Measurements from ENCODE around the gene HES2. TPM values are rescaled to one million over a fixed set of nuclear protein-coding genes. Genes with fewer than 3 reads are reported as not detected.
"Not testable (repeated sequence)": the region's sequence is repeated elsewhere in the genome, so short reads cannot be mapped to it uniquely, and the experiment has no call there.

HES2 gene
- polyA plus RNA-seq, 1 donor from 2014 or later, result not detected

DNA sequence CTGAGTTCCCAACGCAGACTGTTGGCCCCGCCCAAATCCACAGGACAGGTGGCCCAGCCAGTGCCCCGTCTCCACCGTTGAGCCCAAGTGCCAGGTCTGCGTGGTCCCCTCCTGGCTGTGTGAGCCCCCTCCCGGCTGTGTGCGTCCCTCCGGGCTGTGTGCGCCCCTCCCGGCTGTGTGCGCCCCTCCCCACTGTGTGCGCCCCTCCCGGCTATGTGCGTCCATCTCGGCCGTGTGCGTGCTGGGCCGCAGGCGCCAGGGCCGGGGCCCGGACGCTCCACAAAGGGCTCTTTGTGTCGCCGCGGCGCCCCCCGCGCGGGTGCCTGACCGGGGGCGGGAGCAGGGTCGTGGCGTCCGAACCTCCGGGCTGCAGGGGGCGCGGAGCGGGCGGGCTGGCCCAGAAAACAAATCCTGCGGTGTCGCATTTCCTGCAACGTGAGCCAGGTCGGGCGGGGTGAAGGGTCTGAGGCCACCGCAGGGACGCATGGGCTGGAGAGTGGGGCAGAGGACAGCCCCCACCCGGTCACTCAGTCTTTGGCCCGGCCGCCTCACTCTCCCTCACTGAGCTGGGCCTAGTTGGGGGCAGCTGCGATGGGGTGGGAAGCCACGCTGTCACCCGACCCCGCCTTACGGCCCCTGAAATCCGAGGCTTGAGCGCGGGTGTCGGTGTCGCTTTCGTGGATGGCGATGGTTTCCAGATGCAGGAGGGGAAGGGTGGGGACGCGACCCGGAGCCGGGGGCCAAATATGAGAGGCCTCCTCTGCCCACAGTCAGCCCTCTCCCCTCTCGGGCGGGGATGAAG, 27.5 kb upstream of the HES2 start:
- H3K27ac Mint-ChIP-seq, result no peak overlapping the region
- H3K36me3 Mint-ChIP-seq, result no peaks in the 10 kb centered on the region
- H3K9me3 Mint-ChIP-seq, result peaks cover 0 to 2% (median 0%) of the 10 kb centered on the region in 3 donors
- peaks cover 3 to 5% (median 4%) of the 10 kb centered on the region in 3 donors for H3K4me1 Mint-ChIP-seq
- H3K4me3 Mint-ChIP-seq, result peak overlapping the region; percentile 50 to 81 (median 76)
- H3K27me3 Mint-ChIP-seq, result peaks cover 28% of the 10 kb centered on the region

DNA sequence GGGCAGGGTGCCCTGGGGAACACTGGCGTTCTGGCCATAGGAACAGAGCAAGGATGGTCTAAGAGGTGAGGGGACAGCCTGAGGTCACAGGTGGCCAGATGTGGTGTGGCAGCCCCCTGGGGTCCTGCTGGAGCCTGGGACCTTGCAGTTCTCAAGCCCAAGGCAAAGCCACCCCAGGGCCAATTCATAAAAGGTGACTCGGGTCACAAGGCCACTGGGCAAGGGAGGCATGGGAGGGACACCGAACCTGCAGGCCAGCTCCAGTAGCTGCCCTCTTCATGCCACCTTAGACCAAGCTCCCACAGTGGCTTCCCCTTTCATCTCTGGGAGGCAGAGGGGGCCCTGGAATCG, 26.9 kb upstream of the HES2 start:
- Mint-ChIP-seq H3K27ac (no peak overlapping the region), H3K27me3 (peaks cover 27% of the 10 kb centered on the region), H3K36me3 (no peaks in the 10 kb centered on the region), H3K4me3 (peak overlapping the region in 2 of 4 donors; percentile 66 to 74), H3K9me3 (peaks cover 0 to 2% (median 0%) of the 10 kb centered on the region in 3 donors), H3K4me1 (peaks cover 3 to 5% (median 4%) of the 10 kb centered on the region in 3 donors)

DNA sequence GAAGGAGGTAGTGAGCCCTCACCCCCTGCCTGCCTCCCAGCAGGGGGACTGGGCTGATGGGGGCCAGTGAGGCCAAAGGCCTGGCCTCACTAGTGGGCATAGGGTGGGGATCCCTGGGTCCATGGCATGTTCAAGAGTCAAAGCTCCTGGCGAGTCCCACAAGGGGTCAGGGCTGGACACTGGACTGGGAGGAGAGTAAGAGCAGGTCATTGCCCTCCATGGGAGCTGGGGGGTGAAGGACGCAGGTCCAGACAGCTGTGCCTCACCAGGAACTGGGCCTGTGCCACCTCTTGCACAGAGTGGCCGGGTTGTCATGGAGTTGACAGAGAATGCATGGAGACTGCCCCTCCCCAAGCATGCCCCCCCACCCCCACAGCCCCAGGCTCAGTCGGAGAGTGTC, 26.2 kb upstream of the HES2 start:
- peak overlapping the region in 1 of 4 donors; percentile 63 for H3K4me3 Mint-ChIP-seq
- H3K4me1 Mint-ChIP-seq, result not testable (repeated sequence)

DNA sequence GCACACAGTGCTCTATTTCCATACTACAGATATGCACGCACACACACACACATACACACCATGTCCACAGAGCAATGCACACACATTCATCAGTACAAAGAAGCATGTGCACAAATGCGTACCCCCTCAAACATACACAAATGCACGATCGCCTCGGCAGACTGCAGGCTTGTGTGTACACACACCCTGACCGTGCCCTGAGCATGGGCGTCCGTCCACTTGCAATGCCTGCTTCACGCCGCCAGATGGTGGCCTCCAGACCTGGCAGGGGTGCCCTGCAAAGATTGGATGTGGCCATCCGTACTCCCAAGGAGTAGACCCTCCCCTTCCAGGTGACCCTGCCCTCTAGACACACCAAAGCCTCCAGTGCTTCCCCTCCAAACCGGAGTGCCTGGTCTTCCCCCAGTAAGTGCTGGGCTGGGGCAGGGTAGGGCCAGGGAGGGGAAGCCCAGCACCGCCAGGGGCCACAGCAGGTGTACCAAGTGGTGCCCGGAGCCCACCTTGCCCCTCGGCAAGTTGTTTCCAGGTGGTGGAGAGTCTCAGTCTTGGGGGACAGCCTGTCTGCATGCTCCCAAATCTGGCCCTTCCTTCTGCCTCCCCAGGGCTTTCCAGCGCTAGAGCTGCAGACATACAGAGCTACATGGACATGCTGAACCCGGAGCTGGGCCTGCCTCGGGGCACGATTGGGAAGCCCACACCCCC, 25.5 kb upstream of the HES2 start:
- peaks cover 32% of the 10 kb centered on the region for H3K27me3 Mint-ChIP-seq
- no peak overlapping the region for H3K27ac Mint-ChIP-seq
- peaks cover 0 to 2% (median 0%) of the 10 kb centered on the region in 3 donors for H3K9me3 Mint-ChIP-seq
- H3K4me3 Mint-ChIP-seq, result no peak overlapping the region
- H3K36me3 Mint-ChIP-seq, result no peaks in the 10 kb centered on the region
- peaks cover 3 to 5% (median 4%) of the 10 kb centered on the region in 3 donors for H3K4me1 Mint-ChIP-seq

More for the DNA sequence above, 26.2 kb upstream of the HES2 start:
- H3K27me3 Mint-ChIP-seq, result peaks cover 33% of the 10 kb centered on the region
- H3K27ac Mint-ChIP-seq, H3K36me3 Mint-ChIP-seq, H3K9me3 Mint-ChIP-seq: not testable (repeated sequence)

DNA sequence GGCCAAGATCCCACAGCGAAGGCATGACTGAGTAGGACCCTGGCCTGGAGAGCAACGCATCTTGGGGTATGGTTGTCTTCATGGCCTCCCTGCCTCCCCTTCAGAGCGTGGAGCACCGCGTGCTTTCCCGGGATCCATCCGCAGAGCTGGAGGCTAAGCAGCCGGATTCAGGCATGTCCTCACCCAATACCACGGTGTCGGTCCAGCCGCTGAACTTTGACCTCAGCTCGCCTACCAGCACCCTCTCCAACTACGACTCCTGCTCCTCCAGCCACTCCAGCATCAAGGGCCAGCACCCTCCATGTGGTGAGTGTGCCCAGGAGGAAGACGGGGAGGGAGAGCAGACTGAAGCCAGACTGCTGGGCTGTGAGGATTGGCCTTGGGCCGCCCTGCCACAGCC, 24.7 kb upstream of the HES2 start:
- Mint-ChIP-seq H3K36me3 (no peaks in the 10 kb centered on the region), H3K27me3 (peaks cover 29% of the 10 kb centered on the region), H3K27ac (no peak overlapping the region), H3K4me1 (peaks cover 0 to 7% (median 5%) of the 10 kb centered on the region in 3 donors), H3K9me3 (peaks cover 0 to 2% (median 0%) of the 10 kb centered on the region in 3 donors), H3K4me3 (no peak overlapping the region)

DNA sequence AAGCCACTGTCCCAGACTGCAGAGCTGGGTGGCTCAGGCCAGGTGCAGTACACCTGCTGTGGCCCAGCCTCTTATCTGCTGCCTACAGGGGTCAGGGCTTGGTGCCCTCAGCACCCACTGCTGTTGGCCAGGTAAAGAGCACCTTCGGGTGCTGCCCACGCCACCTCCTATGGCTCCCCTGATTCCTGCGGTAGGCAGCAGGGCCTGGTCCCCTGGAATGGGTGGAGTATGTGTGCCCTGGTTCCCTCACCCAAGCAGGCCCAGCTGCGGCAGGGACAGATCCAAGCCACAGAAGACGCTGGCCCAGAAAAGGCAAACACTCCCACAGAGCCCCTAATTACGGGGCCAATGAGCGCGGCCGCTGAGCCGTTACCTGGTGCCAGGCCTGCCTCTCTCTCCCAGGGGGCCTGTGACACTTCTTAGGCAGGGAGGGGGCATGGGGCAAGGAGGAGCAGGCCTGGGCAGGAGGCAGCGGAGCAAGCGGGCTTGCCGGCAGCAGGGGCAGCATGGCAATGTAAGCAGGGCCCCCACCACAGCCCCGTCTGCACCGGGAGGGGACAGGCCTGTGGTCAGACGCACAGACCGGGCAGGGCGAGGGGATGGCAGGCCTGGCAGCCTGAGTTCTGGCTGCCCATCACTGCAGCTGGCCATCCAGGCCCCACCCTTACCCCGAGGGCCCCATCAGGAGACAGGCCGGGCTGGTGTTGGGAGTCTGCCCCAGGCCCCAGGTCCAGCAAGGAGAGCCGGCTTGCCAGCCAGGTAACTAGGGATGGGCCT, 23.8 kb upstream of the HES2 start:
- Mint-ChIP-seq H3K27ac (no peak overlapping the region), H3K4me1 (peaks cover 0 to 7% (median 6%) of the 10 kb centered on the region in 3 donors), H3K36me3 (no peaks in the 10 kb centered on the region), H3K4me3 (no peak overlapping the region), H3K9me3 (peaks cover 0 to 2% (median 0%) of the 10 kb centered on the region in 3 donors), H3K27me3 (peaks cover 32% of the 10 kb centered on the region)

DNA sequence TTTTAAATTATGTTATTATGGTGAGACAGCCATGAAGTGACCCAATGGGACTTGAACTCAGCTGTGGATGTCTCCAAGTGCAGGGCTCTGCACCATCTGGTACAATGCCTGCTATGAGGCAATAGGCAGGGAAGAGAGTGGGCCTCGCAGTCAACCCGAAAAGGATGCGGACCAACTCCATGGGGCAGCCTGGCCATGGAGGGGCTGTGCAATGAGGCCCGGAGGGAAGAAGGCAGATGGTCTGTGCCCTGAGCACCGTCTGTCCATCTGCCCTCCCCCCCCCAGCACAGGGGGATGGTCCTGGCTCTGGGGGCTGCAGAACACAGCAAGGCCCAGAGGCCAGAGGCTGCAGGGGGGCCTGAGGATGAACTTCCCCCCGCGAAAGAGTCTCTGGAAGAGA, 21.9 kb upstream of the HES2 start:
- H3K36me3 Mint-ChIP-seq, result no peaks in the 10 kb centered on the region

DNA sequence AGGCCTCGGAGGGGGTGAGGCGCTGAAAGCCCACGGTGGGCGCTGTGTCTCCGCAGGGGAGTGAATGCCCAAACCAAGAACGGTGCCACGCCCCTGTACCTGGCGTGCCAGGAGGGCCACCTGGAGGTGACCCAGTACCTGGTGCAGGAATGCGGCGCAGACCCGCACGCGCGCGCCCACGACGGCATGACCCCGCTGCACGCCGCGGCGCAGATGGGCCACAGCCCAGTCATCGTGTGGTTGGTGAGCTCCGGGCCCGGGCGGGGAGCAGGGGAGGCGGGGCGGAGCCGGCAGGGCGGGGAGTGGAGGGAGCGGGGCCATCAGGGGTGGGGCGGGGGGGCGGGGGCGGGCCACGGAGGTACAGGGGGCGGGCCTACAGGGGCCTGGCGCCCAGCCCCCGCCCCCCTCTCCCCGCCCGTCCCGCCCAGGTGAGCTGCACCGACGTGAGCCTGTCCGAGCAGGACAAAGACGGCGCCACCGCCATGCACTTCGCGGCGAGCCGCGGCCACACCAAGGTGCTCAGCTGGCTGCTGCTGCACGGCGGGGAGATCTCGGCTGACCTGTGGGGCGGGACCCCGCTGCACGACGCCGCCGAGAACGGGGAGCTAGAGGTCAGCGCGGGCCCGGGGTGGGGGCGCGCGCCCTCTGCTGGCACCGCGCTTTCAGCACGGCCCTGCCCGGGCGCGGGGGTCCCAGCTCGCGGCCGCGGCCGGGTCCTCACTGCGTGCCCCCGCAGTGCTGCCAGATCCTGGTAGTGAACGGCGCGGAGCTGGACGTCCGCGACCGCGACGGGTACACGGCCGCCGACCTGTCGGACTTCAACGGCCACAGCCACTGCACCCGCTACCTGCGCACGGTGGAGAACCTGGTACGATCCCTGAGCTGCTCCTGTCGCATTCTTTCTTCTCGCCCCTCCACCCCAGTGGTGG, 20.7 kb upstream of the HES2 start:
- H3K27me3 Mint-ChIP-seq, result peaks cover 35% of the 10 kb centered on the region
- peaks cover 0 to 8% (median 7%) of the 10 kb centered on the region in 3 donors for H3K4me1 Mint-ChIP-seq
- H3K9me3 Mint-ChIP-seq, result peaks cover 0 to 2% (median 0%) of the 10 kb centered on the region in 3 donors
- H3K4me3 Mint-ChIP-seq, result peak overlapping the region in 1 of 4 donors; percentile 81
- H3K36me3 Mint-ChIP-seq, result no peaks in the 10 kb centered on the region
- H3K27ac Mint-ChIP-seq, result no peak overlapping the region

More for the DNA sequence above, 21.9 kb upstream of the HES2 start:
- H3K4me3 Mint-ChIP-seq, result no peak overlapping the region
- H3K4me1 Mint-ChIP-seq, result peaks cover 0 to 9% (median 7%) of the 10 kb centered on the region in 3 donors
- H3K27ac Mint-ChIP-seq, result peak overlapping the region in 1 of 3 donors; percentile 22
- peaks cover 0 to 2% (median 0%) of the 10 kb centered on the region in 3 donors for H3K9me3 Mint-ChIP-seq
- peaks cover 36% of the 10 kb centered on the region for H3K27me3 Mint-ChIP-seq

DNA sequence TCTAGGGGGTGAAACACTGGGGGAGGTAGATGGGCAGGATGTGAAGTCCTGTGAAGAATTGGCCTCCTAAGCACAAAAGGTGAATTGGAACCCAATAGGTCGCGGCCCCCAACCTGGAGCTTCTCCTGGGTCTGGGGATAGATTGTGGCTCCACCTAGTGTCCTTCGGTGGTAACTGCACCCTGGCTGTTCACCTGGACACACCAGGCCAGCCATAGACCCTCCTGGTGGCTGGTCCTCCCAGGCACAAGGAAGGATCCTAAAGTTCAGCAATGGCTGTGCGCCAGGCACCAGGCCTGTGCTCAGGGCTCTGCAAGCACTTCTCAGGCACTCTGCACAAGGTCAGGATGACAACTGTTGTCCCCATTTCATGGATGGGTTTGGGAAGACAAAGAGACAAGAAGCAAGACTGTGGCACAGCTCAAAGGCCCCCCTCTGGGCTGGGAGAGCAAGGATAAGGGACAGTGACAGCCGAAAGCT, 18.4 kb upstream of the HES2 start:
- Mint-ChIP-seq H3K36me3 (no peaks in the 10 kb centered on the region), H3K27me3 (peaks cover 29% of the 10 kb centered on the region), H3K4me3 (peak overlapping the region in 1 of 4 donors; percentile 85), H3K9me3 (no peaks in the 10 kb centered on the region), H3K4me1 (peaks cover 0 to 8% (median 5%) of the 10 kb centered on the region in 3 donors), H3K27ac (no peak overlapping the region)

DNA sequence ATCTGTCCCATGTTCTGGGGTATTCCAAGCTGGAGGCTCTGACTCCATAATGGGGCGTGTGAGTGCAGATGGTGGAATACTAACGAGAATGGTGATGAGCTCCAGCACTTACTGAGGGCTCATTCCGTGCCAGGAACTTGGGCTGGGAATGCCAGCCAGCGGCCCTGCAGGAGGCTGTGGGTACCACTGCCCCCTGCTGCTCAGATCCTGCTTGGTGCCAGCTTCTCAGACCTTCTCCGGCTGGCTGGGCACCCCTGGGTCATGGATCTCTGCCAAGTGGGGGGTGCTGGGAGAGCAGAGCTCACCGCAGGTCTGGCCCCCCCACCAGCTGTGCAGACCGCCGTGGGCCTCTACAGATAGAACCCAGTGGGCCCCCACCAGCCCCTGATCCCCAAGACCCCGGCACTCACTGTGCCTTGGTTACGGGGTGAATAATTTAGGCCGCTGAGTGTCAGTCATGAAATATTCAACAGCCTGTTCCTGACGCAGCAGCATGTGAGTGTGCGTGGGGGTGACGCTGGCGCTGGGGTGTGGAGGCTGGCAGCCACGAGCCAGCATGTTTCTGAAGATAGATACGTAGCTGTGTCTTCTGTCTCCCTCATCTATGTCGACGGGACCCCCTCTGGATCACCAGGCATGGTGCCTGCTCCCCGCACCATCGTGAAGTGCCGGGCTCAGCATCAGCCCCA, 17.4 kb upstream of the HES2 start:
- H3K9me3 Mint-ChIP-seq, H3K4me3 Mint-ChIP-seq, H3K4me1 Mint-ChIP-seq, H3K27ac Mint-ChIP-seq, H3K36me3 Mint-ChIP-seq: not testable (repeated sequence)
- peaks cover 29% of the 10 kb centered on the region for H3K27me3 Mint-ChIP-seq

DNA sequence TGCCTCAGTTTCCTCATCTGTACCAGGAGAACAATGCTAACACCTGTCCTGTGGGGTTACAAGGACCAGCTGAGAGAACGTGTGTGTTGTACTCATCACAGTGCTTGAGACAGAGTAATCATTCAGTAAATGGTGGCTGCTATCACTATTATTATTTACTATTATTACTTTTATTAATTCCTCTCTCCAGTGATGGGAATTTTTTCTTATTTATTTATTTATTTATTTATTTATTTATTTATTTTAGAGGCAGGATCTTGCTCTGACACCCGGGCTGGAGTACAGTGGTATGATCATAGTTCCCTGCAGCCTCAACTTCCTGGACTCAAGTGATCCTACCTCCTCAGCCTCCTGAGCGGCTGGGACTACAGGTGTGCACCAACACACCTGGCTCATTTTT, 16.6 kb upstream of the HES2 start:
- H3K4me1 Mint-ChIP-seq, H3K4me3 Mint-ChIP-seq, H3K9me3 Mint-ChIP-seq, H3K36me3 Mint-ChIP-seq: not testable (repeated sequence)
- H3K27me3 Mint-ChIP-seq, result peaks cover 25% of the 10 kb centered on the region
- H3K27ac Mint-ChIP-seq, result peak overlapping the region in 1 of 3 donors; percentile 13

DNA sequence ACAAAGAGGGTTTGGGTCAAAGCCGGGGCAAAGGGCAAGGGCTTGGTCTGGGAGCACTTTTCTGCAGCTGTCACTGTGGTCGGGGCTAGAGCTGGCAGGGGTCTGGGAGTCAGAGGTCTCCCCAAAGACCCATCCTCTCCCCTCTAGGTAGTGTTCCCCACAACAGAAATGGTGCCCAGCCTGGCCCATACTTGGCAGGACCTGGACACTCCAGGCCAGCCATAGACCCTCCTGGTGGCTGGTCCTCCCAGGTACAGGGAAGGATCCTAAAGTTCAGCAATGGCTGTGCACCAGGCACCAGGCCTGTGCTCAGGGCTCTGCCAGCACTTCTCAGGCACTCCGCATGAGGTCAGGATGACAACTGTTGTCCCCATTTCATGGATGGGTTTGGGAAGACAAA, 15.8 kb upstream of the HES2 start:
- Mint-ChIP-seq H3K4me3 (no peak overlapping the region), H3K4me1 (peaks cover 0 to 8% (median 5%) of the 10 kb centered on the region in 3 donors), H3K27ac (no peak overlapping the region), H3K36me3 (no peaks in the 10 kb centered on the region), H3K9me3 (no peaks in the 10 kb centered on the region), H3K27me3 (peaks cover 21% of the 10 kb centered on the region)

DNA sequence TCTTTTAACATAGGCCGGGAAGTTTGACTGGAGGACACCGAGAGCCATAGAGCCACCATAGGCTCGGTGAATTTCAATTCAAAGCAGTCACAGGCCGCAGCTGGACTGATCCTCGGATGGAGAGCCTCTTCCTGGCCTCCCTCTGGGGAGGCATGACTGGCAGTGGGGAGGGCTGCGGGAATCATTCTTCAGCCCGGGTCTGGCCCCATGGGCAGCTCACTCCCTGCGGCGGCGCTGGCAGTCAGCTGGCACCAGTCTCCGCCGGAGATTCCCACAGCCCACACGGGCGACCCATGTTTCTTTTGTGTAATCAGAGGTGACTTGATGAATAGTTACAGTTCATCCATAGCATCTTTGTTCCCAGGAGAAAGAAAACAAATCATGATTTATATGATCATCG, 15.4 kb upstream of the HES2 start:
- no peaks in the 10 kb centered on the region for H3K9me3 Mint-ChIP-seq
- peaks cover 25% of the 10 kb centered on the region for H3K27me3 Mint-ChIP-seq
- H3K27ac Mint-ChIP-seq, result no peak overlapping the region
- peaks cover 0 to 8% (median 5%) of the 10 kb centered on the region in 3 donors for H3K4me1 Mint-ChIP-seq
- no peaks in the 10 kb centered on the region for H3K36me3 Mint-ChIP-seq
- H3K4me3 Mint-ChIP-seq, result no peak overlapping the region

All from IgD-negative memory B cell (primary cell).